GM23248 (cell line): ENCODE results near the gene SF3A1.

ENCODE experiments used
- EZH2 ChIP-seq: fragments of 200-600 bp; sonication (generic); IDR thresholded peaks from 2 replicates; pipeline ENCODE4 v1.6.1; 2018; ENCODE audit warnings: antibody characterized with exemption, mild to moderate bottlenecking; ENCODE audit not compliant: insufficient read depth, poor library complexity, severe bottlenecking
- EZH2phosphoT487 ChIP-seq: fragments of 200-600 bp; sonication (generic); IDR thresholded peaks from 2 replicates; pipeline ENCODE4 v1.6.1; 2018; ENCODE audit warnings: antibody characterized with exemption, moderate library complexity, mild to moderate bottlenecking, low read depth; ENCODE audit not compliant: insufficient read depth

- no peak for TF ChIP-seq EZH2
- no peak for TF ChIP-seq EZH2phosphoT487
Measured at GRCh38 chr22:30404307-30404706, 47.6 kb upstream of the SF3A1 start.
